Stimulated activated CD4-positive, alpha-beta T cell treated with anti-CD3 and anti-CD28 coated beads, Interleukin-12 subunit alpha, Interleukin-12 subunit beta, amount 100 ng/mL, for 48 hours (primary cell): ENCODE data around the gene PANK3.

ENCODE experiments used
- DNase-seq, 3 donors: peaks; one replicate each; pipeline ENCODE4 v3.0.0-alpha.2; 2020; ENCODE audit warnings: low read depth in 2 of 3, low spot score in 1 of 3

PANK3 gene

GRCh38 chr5:168578538-168579487 is at the start of gene PANK3:
TSS of gene PANK3 (minus strand) at chr5:168579368. CDS start at chr5:168579283, 85 bp downstream.
- peak in 1 of 3 donors; percentile 26 for DNase-seq

- no peak for DNase-seq
Measured at GRCh38 chr5:168624850-168625364, 45.7 kb upstream of the PANK3 start.

GRCh38 chr5:168620807-168621206 is 41.6 kb upstream of the PANK3 start:
- DNase-seq = no peak

GRCh38 chr5:168614661-168615060 is 35.5 kb upstream of the PANK3 start:
- no peak for DNase-seq

- no peak for DNase-seq
Measured at GRCh38 chr5:168613996-168614395, 34.8 kb upstream of the PANK3 start.

- no peak for DNase-seq
Measured at GRCh38 chr5:168613396-168613795, 34.2 kb upstream of the PANK3 start.

GRCh38 chr5:168612996-168613395 is 33.8 kb upstream of the PANK3 start:
- no peak for DNase-seq

GRCh38 chr5:168612123-168612522 is 33.0 kb upstream of the PANK3 start:
- no peak for DNase-seq

- no peak for DNase-seq
Measured at GRCh38 chr5:168611165-168611564, 32.0 kb upstream of the PANK3 start.

- no peak for DNase-seq
Measured at GRCh38 chr5:168609806-168610482, 30.8 kb upstream of the PANK3 start.

GRCh38 chr5:168608821-168609220 is 29.7 kb upstream of the PANK3 start:
- DNase-seq = no peak

- DNase-seq = no peak
Measured at GRCh38 chr5:168608386-168608785, 29.2 kb upstream of the PANK3 start.

- peak; percentile 23 to 37 (median 27) for DNase-seq
Measured at GRCh38 chr5:168607946-168608345, 28.8 kb upstream of the PANK3 start.

GRCh38 chr5:168606562-168606961 is 27.4 kb upstream of the PANK3 start:
- no peak for DNase-seq

- no peak for DNase-seq
Measured at GRCh38 chr5:168604436-168604835, 25.3 kb upstream of the PANK3 start.

- no peak for DNase-seq
Measured at GRCh38 chr5:168603746-168604145, 24.6 kb upstream of the PANK3 start.

GRCh38 chr5:168602517-168602916 is 23.3 kb upstream of the PANK3 start:
- DNase-seq = no peak

- DNase-seq = no peak
Measured at GRCh38 chr5:168601972-168602371, 22.8 kb upstream of the PANK3 start.

GRCh38 chr5:168600409-168600808 is 21.2 kb upstream of the PANK3 start:
- DNase-seq = no peak

- DNase-seq = no peak
Measured at GRCh38 chr5:168599826-168600225, 20.7 kb upstream of the PANK3 start.

GRCh38 chr5:168598639-168599038 is 19.5 kb upstream of the PANK3 start:
- DNase-seq = no peak

- DNase-seq = no peak
Measured at GRCh38 chr5:168596927-168597326, 17.8 kb upstream of the PANK3 start.
